ENCODE data around the gene CWC22. TPM values are rescaled to one million over a fixed set of nuclear protein-coding genes. Genes with fewer than 3 reads are reported as not detected.
"Not testable (repeated sequence)": the region's sequence is repeated elsewhere in the genome, so short reads cannot be mapped to it uniquely, and the experiment has no call there.

CWC22 gene
- total RNA-seq, result 10 to 100 TPM; 19.4 to 23.0 TPM

- H3K4me1 Mint-ChIP-seq (ENCODE audit: low read depth in 2 of 2), result peaks cover 15 to 20% of the 10 kb centered on the region in 2 donors
- no peaks in the 10 kb centered on the region for H3K27me3 Mint-ChIP-seq
- DNase-seq (ENCODE audit: low spot score) (peak; percentile 84), ATAC-seq (peak; percentile 98)
- peak within 1 kb of the TSS; percentile 97 to 99 for H3K27ac Mint-ChIP-seq
- peaks cover 5% of the 10 kb centered on the region for H3K36me3 Mint-ChIP-seq
- peak within 1 kb of the TSS; percentile 95 for H3K4me3 Mint-ChIP-seq
- H3K9me3 Mint-ChIP-seq, result no peaks in the 10 kb centered on the region
Measured at GRCh38 chr2:180006781-180007579, at the start of gene CWC22. Gene CWC22, minus strand, starts transcription at chr2:180007297. Its CDS starts 13,956 bp downstream, at chr2:179993341.

GRCh38 chr2:180056367-180057118, 49.4 kb upstream of the CWC22 start:
- H3K4me3 Mint-ChIP-seq, result no peak overlapping the region
- peaks cover 0 to 17% of the 10 kb centered on the region in 2 donors for H3K27me3 Mint-ChIP-seq
- H3K4me1 Mint-ChIP-seq (ENCODE audit: low read depth in 2 of 2), result no peaks in the 10 kb centered on the region
- H3K9me3 Mint-ChIP-seq, result no peaks in the 10 kb centered on the region
- DNase-seq (ENCODE audit: low spot score) (no peak), ATAC-seq (no peak)
- H3K36me3 Mint-ChIP-seq, result no peaks in the 10 kb centered on the region
- H3K27ac Mint-ChIP-seq, result no peak overlapping the region

GRCh38 chr2:180054576-180054975, 47.5 kb upstream of the CWC22 start:
- H3K4me1 Mint-ChIP-seq (ENCODE audit: low read depth in 2 of 2); H3K4me3 Mint-ChIP-seq; H3K27ac Mint-ChIP-seq; ATAC-seq; H3K9me3 Mint-ChIP-seq; H3K36me3 Mint-ChIP-seq; DNase-seq (ENCODE audit: low spot score): not testable (repeated sequence)
- H3K27me3 Mint-ChIP-seq, result peaks cover 0 to 24% of the 10 kb centered on the region in 2 donors

GRCh38 chr2:180050246-180050645, 43.1 kb upstream of the CWC22 start:
- H3K27me3 Mint-ChIP-seq, result peaks cover 4 to 30% of the 10 kb centered on the region in 2 donors
- no peaks in the 10 kb centered on the region for H3K36me3 Mint-ChIP-seq
- no peak overlapping the region for H3K27ac Mint-ChIP-seq
- ATAC-seq (no peak), DNase-seq (ENCODE audit: low spot score) (no peak)
- no peaks in the 10 kb centered on the region for H3K9me3 Mint-ChIP-seq
- no peaks in the 10 kb centered on the region for H3K4me1 Mint-ChIP-seq (ENCODE audit: low read depth in 2 of 2)
- no peak overlapping the region for H3K4me3 Mint-ChIP-seq

- H3K27ac Mint-ChIP-seq, result no peak overlapping the region
- no peak overlapping the region for H3K4me3 Mint-ChIP-seq
- no peaks in the 10 kb centered on the region for H3K9me3 Mint-ChIP-seq
- H3K36me3 Mint-ChIP-seq, result no peaks in the 10 kb centered on the region
- ATAC-seq (no peak), DNase-seq (ENCODE audit: low spot score) (no peak)
- H3K4me1 Mint-ChIP-seq (ENCODE audit: low read depth in 2 of 2), result no peaks in the 10 kb centered on the region
- peaks cover 4 to 32% of the 10 kb centered on the region in 2 donors for H3K27me3 Mint-ChIP-seq
Measured at GRCh38 chr2:180048251-180048650, 41.2 kb upstream of the CWC22 start.

GRCh38 chr2:180046776-180047175, 39.7 kb upstream of the CWC22 start:
- no peak overlapping the region for H3K27ac Mint-ChIP-seq
- DNase-seq (ENCODE audit: low spot score) (no peak), ATAC-seq (no peak)
- no peak overlapping the region for H3K4me3 Mint-ChIP-seq
- no peaks in the 10 kb centered on the region for H3K9me3 Mint-ChIP-seq
- H3K4me1 Mint-ChIP-seq (ENCODE audit: low read depth in 2 of 2), result no peaks in the 10 kb centered on the region
- H3K36me3 Mint-ChIP-seq, result no peaks in the 10 kb centered on the region
- H3K27me3 Mint-ChIP-seq, result peaks cover 11 to 23% of the 10 kb centered on the region in 2 donors

- ATAC-seq (no peak), DNase-seq (ENCODE audit: low spot score) (no peak)
- Mint-ChIP-seq H3K27me3 (peaks cover 11 to 28% of the 10 kb centered on the region in 2 donors), H3K4me1 (ENCODE audit: low read depth in 2 of 2) (no peaks in the 10 kb centered on the region), H3K36me3 (no peaks in the 10 kb centered on the region), H3K4me3 (no peak overlapping the region), H3K27ac (no peak overlapping the region), H3K9me3 (no peaks in the 10 kb centered on the region)
Measured at GRCh38 chr2:180046202-180046601, 39.1 kb upstream of the CWC22 start.

GRCh38 chr2:180040146-180040925, 33.2 kb upstream of the CWC22 start:
- no peak overlapping the region for H3K4me3 Mint-ChIP-seq
- DNase-seq (ENCODE audit: low spot score) (no peak), ATAC-seq (no peak)
- H3K36me3 Mint-ChIP-seq, result no peaks in the 10 kb centered on the region
- H3K27me3 Mint-ChIP-seq, result peaks cover 17 to 55% of the 10 kb centered on the region in 2 donors
- no peaks in the 10 kb centered on the region for H3K4me1 Mint-ChIP-seq (ENCODE audit: low read depth in 2 of 2)
- H3K9me3 Mint-ChIP-seq, result no peaks in the 10 kb centered on the region
- H3K27ac Mint-ChIP-seq, result no peak overlapping the region

GRCh38 chr2:180038997-180039396, 31.9 kb upstream of the CWC22 start:
- Mint-ChIP-seq H3K9me3 (no peaks in the 10 kb centered on the region), H3K36me3 (no peaks in the 10 kb centered on the region), H3K27me3 (peaks cover 17 to 52% of the 10 kb centered on the region in 2 donors), H3K4me1 (ENCODE audit: low read depth in 2 of 2) (no peaks in the 10 kb centered on the region), H3K27ac (no peak overlapping the region), H3K4me3 (no peak overlapping the region)
- ATAC-seq, result no peak
- DNase-seq (ENCODE audit: low spot score), result no peak

- Mint-ChIP-seq H3K27me3 (peaks cover 18 to 58% of the 10 kb centered on the region in 2 donors), H3K4me3 (no peak overlapping the region), H3K27ac (no peak overlapping the region), H3K4me1 (ENCODE audit: low read depth in 2 of 2) (no peaks in the 10 kb centered on the region), H3K36me3 (peaks cover 15% of the 10 kb centered on the region), H3K9me3 (peaks cover 4% of the 10 kb centered on the region)
- no peak for ATAC-seq
- DNase-seq (ENCODE audit: low spot score), result no peak
Measured at GRCh38 chr2:180033993-180034894, 27.1 kb upstream of the CWC22 start.

GRCh38 chr2:180029575-180029974, 22.5 kb upstream of the CWC22 start:
- Mint-ChIP-seq H3K27ac (no peak overlapping the region), H3K9me3 (peaks cover 12% of the 10 kb centered on the region), H3K27me3 (peaks cover 23 to 47% of the 10 kb centered on the region in 2 donors), H3K36me3 (peaks cover 20% of the 10 kb centered on the region), H3K4me3 (no peak overlapping the region), H3K4me1 (ENCODE audit: low read depth in 2 of 2) (no peaks in the 10 kb centered on the region)
- DNase-seq (ENCODE audit: low spot score), result no peak
- no peak for ATAC-seq

GRCh38 chr2:180021850-180022249, 14.8 kb upstream of the CWC22 start:
- Mint-ChIP-seq H3K9me3 (no peaks in the 10 kb centered on the region), H3K27me3 (peaks cover 14 to 35% of the 10 kb centered on the region in 2 donors), H3K4me3 (no peak overlapping the region), H3K27ac (no peak overlapping the region), H3K36me3 (no peaks in the 10 kb centered on the region), H3K4me1 (ENCODE audit: low read depth in 2 of 2) (no peaks in the 10 kb centered on the region)
- DNase-seq (ENCODE audit: low spot score), result no peak
- ATAC-seq, result no peak

GRCh38 chr2:180017784-180018183, 10.7 kb upstream of the CWC22 start:
- Mint-ChIP-seq H3K4me1 (ENCODE audit: low read depth in 2 of 2) (no peaks in the 10 kb centered on the region), H3K4me3 (no peak overlapping the region), H3K9me3 (no peaks in the 10 kb centered on the region), H3K27ac (no peak overlapping the region), H3K27me3 (peaks cover 18 to 23% of the 10 kb centered on the region in 2 donors), H3K36me3 (no peaks in the 10 kb centered on the region)
- no peak for DNase-seq (ENCODE audit: low spot score)
- ATAC-seq, result no peak
